Measurements from ENCODE around the gene BTBD16. TPM values are rescaled to one million over a fixed set of nuclear protein-coding genes. Genes with fewer than 3 reads are reported as not detected.
A peak's percentile ranks its signal among the peaks of the same experiment; 100 is the strongest.

BTBD16 gene
- total RNA-seq, 1 donor from 2014 or later = 0.35 TPM

DNA sequence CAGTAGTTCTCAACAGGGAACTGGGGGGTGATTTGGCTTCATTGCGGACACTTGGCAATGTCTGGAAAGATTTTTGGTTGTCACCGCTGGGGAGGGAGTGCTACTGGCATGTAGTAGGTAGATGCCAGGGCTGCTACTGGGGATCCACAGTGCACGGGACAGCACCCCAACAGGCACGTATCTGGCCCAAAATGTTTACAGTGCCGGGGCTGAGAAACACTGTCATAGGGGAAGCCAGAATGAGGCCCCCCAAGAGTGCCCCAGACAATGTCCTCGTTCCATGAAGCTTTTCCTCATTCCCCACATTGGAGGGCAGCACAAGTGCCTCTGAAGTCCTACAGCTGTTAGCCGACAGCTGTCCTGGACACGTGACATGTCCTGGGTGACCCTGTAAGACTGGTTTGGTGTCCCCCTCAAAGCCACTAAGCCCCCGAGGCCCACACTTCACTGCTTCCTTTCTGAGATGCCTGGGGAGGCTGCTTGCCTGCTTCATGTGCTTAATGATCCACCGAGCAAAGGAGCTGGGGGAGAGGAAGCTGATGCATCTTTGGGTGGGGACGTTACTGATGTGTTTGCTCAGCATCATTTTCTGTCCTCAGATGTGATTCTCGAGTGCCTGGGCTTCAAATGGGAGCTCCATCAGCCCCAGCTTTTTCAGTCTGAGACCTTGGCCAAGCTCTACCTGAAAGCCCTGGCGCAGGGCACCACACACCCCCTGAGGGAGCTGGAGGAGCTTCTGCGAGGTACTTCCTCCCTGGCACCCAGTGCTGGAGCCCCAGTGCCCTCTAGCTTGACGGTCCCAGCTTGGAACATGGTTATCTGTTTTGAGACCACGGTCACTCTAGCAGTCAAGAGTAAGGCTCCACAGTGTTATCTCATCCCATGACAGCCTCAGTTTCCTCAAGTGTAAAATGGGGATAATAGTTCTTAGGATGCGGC, 14.7 kb downstream of the BTBD16 start:
- intact Hi-C loops (cut with DNase I) = no loop called here
- no peak for DNase-seq
- TF ChIP-seq, protein P1, sequence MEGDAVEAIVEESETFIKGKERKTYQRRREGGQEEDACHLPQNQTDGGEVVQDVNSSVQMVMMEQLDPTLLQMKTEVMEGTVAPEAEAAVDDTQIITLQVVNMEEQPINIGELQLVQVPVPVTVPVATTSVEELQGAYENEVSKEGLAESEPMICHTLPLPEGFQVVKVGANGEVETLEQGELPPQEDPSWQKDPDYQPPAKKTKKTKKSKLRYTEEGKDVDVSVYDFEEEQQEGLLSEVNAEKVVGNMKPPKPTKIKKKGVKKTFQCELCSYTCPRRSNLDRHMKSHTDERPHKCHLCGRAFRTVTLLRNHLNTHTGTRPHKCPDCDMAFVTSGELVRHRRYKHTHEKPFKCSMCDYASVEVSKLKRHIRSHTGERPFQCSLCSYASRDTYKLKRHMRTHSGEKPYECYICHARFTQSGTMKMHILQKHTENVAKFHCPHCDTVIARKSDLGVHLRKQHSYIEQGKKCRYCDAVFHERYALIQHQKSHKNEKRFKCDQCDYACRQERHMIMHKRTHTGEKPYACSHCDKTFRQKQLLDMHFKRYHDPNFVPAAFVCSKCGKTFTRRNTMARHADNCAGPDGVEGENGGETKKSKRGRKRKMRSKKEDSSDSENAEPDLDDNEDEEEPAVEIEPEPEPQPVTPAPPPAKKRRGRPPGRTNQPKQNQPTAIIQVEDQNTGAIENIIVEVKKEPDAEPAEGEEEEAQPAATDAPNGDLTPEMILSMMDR (IDR thresholded peaks at IDR 0.05) = no peak

GRCh38 chr10:122286867-122287266, 15.8 kb downstream of the BTBD16 start:
- Histone ChIP-seq H3K36me3 (no peaks in the 10 kb centered on the region), H3K9me3 (no peaks in the 10 kb centered on the region), H3K4me3 (no peak overlapping the region), H3K4me1 (no peaks in the 10 kb centered on the region), H3K27me3 (no peaks in the 10 kb centered on the region), H3K27ac (no peak overlapping the region)
- TF ChIP-seq, protein P1 (IDR thresholded peaks at IDR 0.05) = no peak
- intact Hi-C loops (cut with DNase I) = no loop called here
- ATAC-seq = peak; percentile 5
- DNase-seq = no peak

More for the DNA sequence above, 14.7 kb downstream of the BTBD16 start:
- ATAC-seq = no peak
- H3K27me3 ChIP-seq = no peaks in the 10 kb centered on the region
- H3K36me3 ChIP-seq = no peaks in the 10 kb centered on the region
- H3K27ac ChIP-seq = no peak overlapping the region
- H3K4me1 ChIP-seq = no peaks in the 10 kb centered on the region
- H3K4me3 ChIP-seq = no peak overlapping the region
- H3K9me3 ChIP-seq = no peaks in the 10 kb centered on the region

DNA sequence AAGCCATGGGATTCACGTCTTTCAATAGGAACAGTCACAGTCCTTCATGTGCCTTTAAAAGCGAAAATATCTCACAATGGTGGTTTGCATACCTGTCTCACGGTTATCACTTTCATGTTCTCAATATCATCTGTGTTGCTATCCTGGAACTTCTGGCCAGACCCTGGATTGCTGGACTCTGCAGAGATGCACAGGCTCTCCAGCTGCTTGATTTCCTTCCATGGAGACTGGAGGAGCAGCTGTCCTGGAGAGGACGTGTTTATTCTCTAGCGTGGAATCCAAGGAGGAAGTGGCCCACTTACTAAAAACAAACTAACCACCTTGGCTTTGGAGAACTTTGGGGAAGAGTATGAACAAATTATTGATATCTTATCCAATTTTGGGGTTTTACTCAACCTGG, 16.5 kb downstream of the BTBD16 start:
- DNase-seq = no peak
- Histone ChIP-seq H3K9me3 (no peaks in the 10 kb centered on the region), H3K27me3 (no peaks in the 10 kb centered on the region), H3K4me1 (no peaks in the 10 kb centered on the region), H3K36me3 (no peaks in the 10 kb centered on the region), H3K27ac (no peak overlapping the region), H3K4me3 (no peak overlapping the region)
- TF ChIP-seq, protein P1 (IDR thresholded peaks at IDR 0.05) = no peak
- no peak for ATAC-seq
- intact Hi-C loops (cut with DNase I) = no loop called here

GRCh38 chr10:122288262-122288661, 17.2 kb downstream of the BTBD16 start:
- ATAC-seq = no peak
- DNase-seq = no peak
- Histone ChIP-seq H3K4me3 (no peak overlapping the region), H3K27me3 (no peaks in the 10 kb centered on the region), H3K9me3 (no peaks in the 10 kb centered on the region), H3K36me3 (no peaks in the 10 kb centered on the region), H3K27ac (no peak overlapping the region), H3K4me1 (no peaks in the 10 kb centered on the region)
- TF ChIP-seq, protein P1 (IDR thresholded peaks at IDR 0.05) = no peak
- intact Hi-C loops (cut with DNase I) = no loop called here

GRCh38 chr10:122288917-122289316, 17.8 kb downstream of the BTBD16 start:
- no peak overlapping the region for H3K27ac ChIP-seq
- H3K4me3 ChIP-seq = no peak overlapping the region
- DNase-seq (no peak), ATAC-seq (no peak)
- H3K27me3 ChIP-seq = no peaks in the 10 kb centered on the region
- intact Hi-C loops (cut with DNase I) = no loop called here
- no peaks in the 10 kb centered on the region for H3K4me1 ChIP-seq
- no peaks in the 10 kb centered on the region for H3K9me3 ChIP-seq
- TF ChIP-seq, protein P1 (IDR thresholded peaks at IDR 0.05) = no peak
- H3K36me3 ChIP-seq = no peaks in the 10 kb centered on the region
